Measurements from ENCODE around the gene ADGRV1.

DNA sequence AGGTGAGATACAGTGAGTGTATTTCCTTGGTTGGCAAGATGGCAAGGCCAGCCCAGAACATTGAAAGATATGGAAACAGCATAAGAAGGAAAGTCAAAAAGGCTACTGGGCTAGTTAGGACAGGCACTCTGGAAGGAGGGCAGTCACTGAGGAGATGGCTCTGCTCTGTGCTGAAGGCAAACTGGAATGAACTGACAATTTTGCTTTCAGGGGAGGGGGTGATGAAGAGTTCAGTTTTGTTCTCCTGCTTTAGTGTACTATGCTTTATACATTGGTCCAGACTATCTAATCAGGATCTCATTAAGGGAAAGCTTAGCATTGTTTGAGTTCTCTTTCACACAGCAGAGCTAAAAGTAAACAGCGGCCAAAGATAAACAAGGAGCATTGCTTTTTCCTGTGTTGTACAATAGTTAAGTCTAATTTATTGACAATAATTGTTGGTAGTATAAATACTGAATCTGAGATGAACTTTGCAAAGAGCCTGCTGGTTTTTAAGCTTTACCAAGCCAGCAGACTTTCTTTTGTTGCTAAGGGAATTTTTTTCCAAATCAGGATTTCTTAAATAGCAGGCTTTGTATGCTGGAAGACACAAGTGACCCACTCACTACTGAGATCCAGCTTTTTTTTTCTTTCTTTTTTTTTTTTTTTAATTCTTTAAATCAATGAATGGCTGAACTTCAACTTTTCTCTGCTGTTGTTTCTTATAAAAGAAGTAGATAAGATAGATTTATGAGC, 469.0 kb downstream of the ADGRV1 start:
- no peak for TF ChIP-seq EZH2phosphoT487 (IDR thresholded peaks at IDR 0.05; ENCODE audit: borderline replicate concordance)
- TF ChIP-seq, protein P1, sequence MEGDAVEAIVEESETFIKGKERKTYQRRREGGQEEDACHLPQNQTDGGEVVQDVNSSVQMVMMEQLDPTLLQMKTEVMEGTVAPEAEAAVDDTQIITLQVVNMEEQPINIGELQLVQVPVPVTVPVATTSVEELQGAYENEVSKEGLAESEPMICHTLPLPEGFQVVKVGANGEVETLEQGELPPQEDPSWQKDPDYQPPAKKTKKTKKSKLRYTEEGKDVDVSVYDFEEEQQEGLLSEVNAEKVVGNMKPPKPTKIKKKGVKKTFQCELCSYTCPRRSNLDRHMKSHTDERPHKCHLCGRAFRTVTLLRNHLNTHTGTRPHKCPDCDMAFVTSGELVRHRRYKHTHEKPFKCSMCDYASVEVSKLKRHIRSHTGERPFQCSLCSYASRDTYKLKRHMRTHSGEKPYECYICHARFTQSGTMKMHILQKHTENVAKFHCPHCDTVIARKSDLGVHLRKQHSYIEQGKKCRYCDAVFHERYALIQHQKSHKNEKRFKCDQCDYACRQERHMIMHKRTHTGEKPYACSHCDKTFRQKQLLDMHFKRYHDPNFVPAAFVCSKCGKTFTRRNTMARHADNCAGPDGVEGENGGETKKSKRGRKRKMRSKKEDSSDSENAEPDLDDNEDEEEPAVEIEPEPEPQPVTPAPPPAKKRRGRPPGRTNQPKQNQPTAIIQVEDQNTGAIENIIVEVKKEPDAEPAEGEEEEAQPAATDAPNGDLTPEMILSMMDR (conservative IDR thresholded peaks at IDR 0.05; ENCODE audit: low read length) = no peak

Data from Loucy (cell line).